IMR-90 (cell line): ENCODE data around the gene AHI1. TPM values are rescaled to one million over a fixed set of nuclear protein-coding genes. Genes with fewer than 3 reads are reported as not detected.

Experiments
- ATAC-seq: fragments of 200-7000 bp; cut with Tn5 transposase; 2 replicates; pipeline ENCODE4 v1.9.1; 2020; ENCODE audit warnings: low read depth, mild to moderate bottlenecking, moderate library complexity
- BruUV-seq: library from RNA; stranded (reverse); fragments of 400-500 nt; replicated peaks from 2 replicates; lab custom pipeline; 2021; lab: Mats Ljungman, UMichigan
- CTCF ChIA-PET: fragments of 300-600 bp; formaldehyde crosslinking; extraction: SDS; loops from one replicate; lab custom pipeline; 2021; ENCODE audit warnings: antibody characterized with exemption; lab: Yijun Ruan, JAX
- POLR2A ChIA-PET: fragments of 300-600 bp; sonication (Branson Sonifier 250); formaldehyde crosslinking; loops from one replicate; lab custom pipeline; 2022; ENCODE audit warnings: antibody characterized with exemption; ENCODE audit not compliant: unreplicated experiment; lab: Charles Lee
- DNase-seq: peaks from one replicate; pipeline ENCODE4 v3.0.0; 2013
- H2AFZ ChIP-seq: replicated peaks from 2 replicates; pipeline ENCODE3; 2013; ENCODE audit warnings: low read length, mild to moderate bottlenecking; ENCODE audit not compliant: poor library complexity
- H2AK5ac ChIP-seq: 2 replicates; pipeline ENCODE4 v1.6.1; 2013; ENCODE audit warnings: low read depth, low read length, inconsistent platforms
- H2AK9ac ChIP-seq: replicated peaks from 2 replicates; pipeline ENCODE3; 2013; ENCODE audit warnings: mild to moderate bottlenecking, low read depth, low read length, moderate library complexity; ENCODE audit not compliant: poor library complexity
- H2BK120ac ChIP-seq: 2 replicates; pipeline ENCODE4 v1.6.1; 2013; ENCODE audit warnings: low read depth, low read length, inconsistent platforms
- H2BK15ac ChIP-seq: 3 replicates; pipeline ENCODE4 v1.6.1; 2013; ENCODE audit warnings: low read depth, low read length, inconsistent platforms
- H2BK20ac ChIP-seq: 2 replicates; pipeline ENCODE4 v1.6.1; 2013; ENCODE audit warnings: low read depth, mild to moderate bottlenecking, inconsistent platforms, low read length, moderate library complexity
- H2BK5ac ChIP-seq: 2 replicates; pipeline ENCODE4 v1.6.1; 2013; ENCODE audit warnings: mild to moderate bottlenecking, low read depth, low read length, inconsistent platforms; ENCODE audit not compliant: poor library complexity, severe bottlenecking
- H3K14ac ChIP-seq: replicated peaks from 2 replicates; pipeline ENCODE4 v1.6.1; 2013; ENCODE audit warnings: low read depth, low read length, inconsistent platforms
- H3K18ac ChIP-seq: 2 replicates; pipeline ENCODE4 v1.6.1; 2013; ENCODE audit warnings: low read depth, low read length, control low read depth
- H3K23ac ChIP-seq: 2 replicates; pipeline ENCODE4 v1.6.1; 2013; ENCODE audit warnings: low read depth, low read length, inconsistent platforms
- H3K27ac ChIP-seq: 2 replicates; pipeline ENCODE4 v1.5.1; 2013; ENCODE audit warnings: mild to moderate bottlenecking, control low read depth, low read length; ENCODE audit not compliant: insufficient read depth
- H3K27me3 ChIP-seq: 2 replicates; pipeline ENCODE4 v1.6.1; 2013; ENCODE audit warnings: low read length; ENCODE audit not compliant: control insufficient read depth, insufficient read depth
- H3K36me3 ChIP-seq: 2 replicates; pipeline ENCODE4 v1.6.1; 2013; ENCODE audit warnings: low read length, mixed read lengths; ENCODE audit not compliant: control insufficient read depth, insufficient read depth
- H3K4ac ChIP-seq: 2 replicates; pipeline ENCODE4 v1.6.1; 2013; ENCODE audit warnings: low read depth, low read length, inconsistent platforms
- H3K4me1 ChIP-seq: 2 replicates; pipeline ENCODE4 v1.6.1; 2013; ENCODE audit warnings: low read length, mixed read lengths; ENCODE audit not compliant: control insufficient read depth, insufficient read depth
- H3K4me2 ChIP-seq: 2 replicates; pipeline ENCODE4 v1.6.1; 2013; ENCODE audit warnings: low read depth, mild to moderate bottlenecking, control low read depth, low read length, moderate library complexity
- H3K4me3 ChIP-seq: 2 replicates; pipeline ENCODE4 v1.5.1; 2013; ENCODE audit warnings: low read depth, mild to moderate bottlenecking, control low read depth, low read length, moderate library complexity; ENCODE audit not compliant: insufficient read depth
- H3K56ac ChIP-seq: 2 replicates; pipeline ENCODE4 v1.6.1; 2013; ENCODE audit warnings: low read length, inconsistent platforms; ENCODE audit not compliant: insufficient read depth; ENCODE audit errors: extremely low read depth
- H3K79me1 ChIP-seq, 2 experiments: 2 replicates each; pipeline ENCODE4 v1.6.1; 2013; ENCODE audit warnings: low read length in 2 of 2, inconsistent platforms in 1 of 2, low read depth in 1 of 2
- H3K9ac ChIP-seq: 2 replicates; pipeline ENCODE4 v1.6.1; 2013; ENCODE audit warnings: low read depth, low read length, control low read depth
- H3K9me1 ChIP-seq: 2 replicates; pipeline ENCODE4 v1.6.1; 2013; ENCODE audit warnings: low read length, inconsistent platforms; ENCODE audit not compliant: insufficient read depth
- H3K9me3 ChIP-seq: 2 replicates; pipeline ENCODE4 v1.6.1; 2013; ENCODE audit warnings: low read length; ENCODE audit not compliant: control insufficient read depth, insufficient read depth
- H4K20me1 ChIP-seq: 2 replicates; pipeline ENCODE4 v1.6.1; 2013; ENCODE audit warnings: low read length, inconsistent platforms; ENCODE audit not compliant: insufficient read depth
- H4K5ac ChIP-seq: 2 replicates; pipeline ENCODE4 v1.6.1; 2013; ENCODE audit warnings: mild to moderate bottlenecking, low read depth, low read length, control low read depth
- H4K8ac ChIP-seq, 2 experiments: 2 replicates each; pipeline ENCODE4 v1.6.1; 2013; ENCODE audit warnings: low read depth in 2 of 2, low read length in 2 of 2, control low read depth in 1 of 2, inconsistent platforms in 1 of 2
- H4K91ac ChIP-seq: 2 replicates; pipeline ENCODE4 v1.6.1; 2013; ENCODE audit warnings: low read depth, low read length, inconsistent platforms; ENCODE audit not compliant: insufficient read depth
- BHLHE40 ChIP-seq: fragments of 150-350 bp; IDR thresholded peaks from 2 replicates; pipeline ENCODE4 v1.6.1; 2016; ENCODE audit warnings: mild to moderate bottlenecking, low read depth, low read length
- USF2 ChIP-seq: fragments of 150-350 bp; IDR thresholded peaks from 2 replicates; pipeline ENCODE4 v1.6.1; 2017; ENCODE audit warnings: mild to moderate bottlenecking, antibody characterized with exemption, low read length, low read depth
- WGBS, 2 experiments: methylation state at CpG; one replicate each; pipeline versions ENCODE4 v1.1.5 to v1.1.7; 2013; ENCODE audit warnings: missing lambda C conversion rate in 2 of 2; ENCODE audit not compliant: insufficient read length in 1 of 2; ENCODE audit errors: extremely low coverage in 2 of 2; 5-methylcytosine and 5-hydroxymethylcytosine counted together
- dilution Hi-C: fragments of 300-500 bp; cut with HindIII; formaldehyde crosslinking; loops from one replicate; pipeline ENCODE4 v1.14.3; 2018; ENCODE audit warnings: low sequenced_read_pairs; ENCODE audit not compliant: unreplicated experiment
- in situ Hi-C: fragments of 300-500 bp; cut with MboI; formaldehyde crosslinking; loops from 3 replicates; pipeline ENCODE4 v1.14.3; 2019; ENCODE audit warnings: low sequenced_read_pairs, inconsistent platforms, mixed read lengths
- intact Hi-C: fragments of 100-400 bp; cut with micrococcal nuclease; formaldehyde crosslinking; loops from 2 replicates; pipeline ENCODE4 v1.10.0; 2022
- polyA plus RNA-seq, 3 experiments: library from polyadenylated mRNA; depleted of rRNA; stranded (reverse); fragments of >200 nt; gene quantifications; 2 replicates each; pipeline ENCODE4 v1.2.3, GENCODE V29; 2012; ENCODE audit warnings: low replicate concordance in 1 of 3
- total RNA-seq: library from RNA; depleted of rRNA; stranded (reverse); fragments of >200 nt; gene quantifications from 2 replicates; pipeline ENCODE4 v1.2.3, GENCODE V29; 2012

AHI1 gene
- total and polyA plus RNA-seq, 2 of the 4 experiments (the other 2 are of a cell fraction) = 9.5 to 19.4 TPM

GRCh38 chr6:135520781-135521180, 23.2 kb upstream of the AHI1 start:
- no peak overlapping the region for H2BK5ac ChIP-seq
- H3K9ac ChIP-seq = no peak overlapping the region
- peak; percentile 58 for DNase-seq
- no peaks in the 10 kb centered on the region for H3K36me3 ChIP-seq
- TF ChIP-seq BHLHE40 (no peak), USF2 (no peak)
- H2BK20ac ChIP-seq = no peak overlapping the region
- CTCF ChIA-PET = interaction anchor here (0.9 to 1.0 kb wide), 2 partner anchors 15 to 705 kb away, joined by 3 read pairs; no protein-coding TSS in a partner anchor
- no CpG with 5 or more reads among the region's 2 CpGs for WGBS, 2 experiments
- H4K8ac ChIP-seq = no peak overlapping the region
- H3K56ac ChIP-seq = no peak overlapping the region
- 0 out of 2 replicates have a peak, but pooled peaks cover 2% of the 10 kb centered on the region for H3K9me3 ChIP-seq
- H3K4me1 ChIP-seq = peaks cover 4% of the 10 kb centered on the region; the same call in 1 of the 2 replicates
- POLR2A ChIA-PET = no interaction called here
- H2AFZ ChIP-seq = no peak overlapping the region
- intact Hi-C loops = no loop called here
- H3K27me3 ChIP-seq = no peaks in the 10 kb centered on the region
- H3K4me2 ChIP-seq = 0 out of 2 replicates have a peak overlapping the region, but pooled peaks have one; percentile 9
- peak; percentile 71 for ATAC-seq
- H2BK120ac ChIP-seq = no peak overlapping the region
- H4K5ac ChIP-seq = no peak overlapping the region
- H3K9me1 ChIP-seq = no peaks in the 10 kb centered on the region
- H3K18ac ChIP-seq = no peak overlapping the region
- H2AK9ac ChIP-seq = no peak overlapping the region
- H4K20me1 ChIP-seq = no peaks in the 10 kb centered on the region
- no peak overlapping the region for H3K27ac ChIP-seq
- no TSS peak for BruUV-seq
- dilution Hi-C loops = no loop called here
- no peak overlapping the region for H3K23ac ChIP-seq
- H4K91ac ChIP-seq = no peak overlapping the region
- H3K79me1 ChIP-seq = no peaks in the 10 kb centered on the region
- H2BK15ac ChIP-seq = no peak overlapping the region
- in situ Hi-C loops = no loop called here
- no peak overlapping the region for H3K4me3 ChIP-seq
- H3K14ac ChIP-seq = no peak overlapping the region
- no peak overlapping the region for H2AK5ac ChIP-seq
- H3K4ac ChIP-seq = no peak overlapping the region
